ENCODE results near the gene RPUSD4. TPM values are rescaled to one million over a fixed set of nuclear protein-coding genes. Genes with fewer than 3 reads are reported as not detected.

Gene RPUSD4
- total RNA-seq, 1 donor from 2014 or later, result 21.6 TPM

DNA sequence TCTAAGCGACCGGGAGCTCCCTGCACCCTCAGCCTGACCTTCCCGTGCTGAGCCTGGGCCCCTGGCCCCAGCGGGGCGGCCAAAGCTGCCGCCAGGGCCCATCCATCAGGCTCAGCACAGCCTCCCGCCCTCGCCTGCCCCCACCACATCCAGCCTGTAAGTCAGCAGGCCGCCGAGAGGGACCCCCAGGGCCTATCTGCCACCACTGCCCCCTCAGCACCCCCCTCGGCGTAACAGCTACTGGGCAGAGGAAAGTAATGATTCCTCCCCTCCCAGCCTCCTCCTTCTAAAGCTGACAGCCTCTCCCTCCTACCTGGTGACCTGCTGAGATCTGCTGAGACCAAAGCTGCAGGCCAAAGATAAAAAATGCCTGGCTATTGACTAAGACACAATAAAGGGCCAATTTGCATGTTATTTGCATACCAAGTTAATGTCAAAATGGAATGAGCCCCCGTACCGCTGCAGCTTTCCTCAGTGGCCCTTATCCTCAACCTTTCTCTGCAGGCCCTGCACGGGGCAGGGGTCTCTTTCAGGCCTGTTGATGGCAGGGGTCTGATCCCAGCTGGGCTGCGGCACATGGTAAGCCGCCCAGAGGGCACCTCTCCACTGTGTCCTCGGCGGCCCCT is 51.6 kb downstream of the RPUSD4 start:
- Histone ChIP-seq H3K4me1 (peaks cover 14% of the 10 kb centered on the region), H3K36me3 (no peaks in the 10 kb centered on the region), H3K27me3 (no peaks in the 10 kb centered on the region), H3K27ac (no peak overlapping the region), H3K9me3 (no peaks in the 10 kb centered on the region), H3K4me3 (no peak overlapping the region)
- intact Hi-C loops (cut with DNase I), result no loop called here
- TF ChIP-seq POLR2A (IDR thresholded peaks at IDR 0.05) (no peak), POLR2AphosphoS5 (IDR thresholded peaks at IDR 0.05; ENCODE audit: insufficient read depth in 1 of 2, low read depth in 1 of 2) (no peak)
- TF ChIP-seq, protein P1, sequence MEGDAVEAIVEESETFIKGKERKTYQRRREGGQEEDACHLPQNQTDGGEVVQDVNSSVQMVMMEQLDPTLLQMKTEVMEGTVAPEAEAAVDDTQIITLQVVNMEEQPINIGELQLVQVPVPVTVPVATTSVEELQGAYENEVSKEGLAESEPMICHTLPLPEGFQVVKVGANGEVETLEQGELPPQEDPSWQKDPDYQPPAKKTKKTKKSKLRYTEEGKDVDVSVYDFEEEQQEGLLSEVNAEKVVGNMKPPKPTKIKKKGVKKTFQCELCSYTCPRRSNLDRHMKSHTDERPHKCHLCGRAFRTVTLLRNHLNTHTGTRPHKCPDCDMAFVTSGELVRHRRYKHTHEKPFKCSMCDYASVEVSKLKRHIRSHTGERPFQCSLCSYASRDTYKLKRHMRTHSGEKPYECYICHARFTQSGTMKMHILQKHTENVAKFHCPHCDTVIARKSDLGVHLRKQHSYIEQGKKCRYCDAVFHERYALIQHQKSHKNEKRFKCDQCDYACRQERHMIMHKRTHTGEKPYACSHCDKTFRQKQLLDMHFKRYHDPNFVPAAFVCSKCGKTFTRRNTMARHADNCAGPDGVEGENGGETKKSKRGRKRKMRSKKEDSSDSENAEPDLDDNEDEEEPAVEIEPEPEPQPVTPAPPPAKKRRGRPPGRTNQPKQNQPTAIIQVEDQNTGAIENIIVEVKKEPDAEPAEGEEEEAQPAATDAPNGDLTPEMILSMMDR (IDR thresholded peaks at IDR 0.05), result no peak
- DNase-seq (ENCODE audit: extremely low spot score in 2 of 2), result no peak

DNA sequence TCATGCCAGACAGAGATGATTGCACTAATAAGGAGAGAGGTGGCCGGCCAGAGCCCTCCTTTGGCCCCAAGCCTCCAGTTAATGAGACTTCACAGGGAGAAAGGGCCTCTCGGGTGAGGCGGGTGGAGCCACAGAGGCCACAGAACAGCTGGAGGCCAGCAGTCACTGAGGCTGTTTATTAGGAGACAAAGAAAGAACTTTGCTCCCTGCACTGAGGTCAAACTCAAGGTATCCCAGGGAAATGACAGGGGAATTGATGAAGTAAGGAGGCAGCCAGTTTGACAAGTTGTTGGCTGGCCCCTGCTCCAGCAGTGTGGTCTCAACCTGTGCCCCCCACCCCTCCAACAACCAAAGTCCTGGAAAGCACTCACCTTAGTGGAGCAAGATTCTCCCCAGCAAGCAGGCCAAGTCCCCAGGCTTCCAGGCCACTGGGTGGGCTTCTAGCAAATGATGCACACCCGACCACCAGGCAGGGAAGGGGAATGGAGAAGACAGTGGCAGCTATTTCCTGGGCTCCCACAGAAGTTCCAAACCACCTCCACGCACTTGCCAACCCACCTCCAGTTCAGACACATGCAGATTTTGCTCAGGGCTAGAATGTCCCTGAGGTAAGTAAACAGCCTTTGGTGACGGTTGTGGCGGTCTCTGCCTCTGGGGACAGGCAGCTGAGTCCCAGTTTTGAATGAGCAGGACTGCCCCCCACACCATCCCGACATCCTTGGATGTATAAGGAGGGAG is 53.2 kb downstream of the RPUSD4 start:
- Histone ChIP-seq H3K27me3 (no peaks in the 10 kb centered on the region), H3K4me1 (peaks cover 6% of the 10 kb centered on the region), H3K36me3 (no peaks in the 10 kb centered on the region), H3K27ac (no peak overlapping the region), H3K9me3 (no peaks in the 10 kb centered on the region), H3K4me3 (no peak overlapping the region)
- DNase-seq (ENCODE audit: extremely low spot score in 2 of 2), result no peak
- TF ChIP-seq POLR2A (IDR thresholded peaks at IDR 0.05) (no peak), POLR2AphosphoS5 (IDR thresholded peaks at IDR 0.05; ENCODE audit: insufficient read depth in 1 of 2, low read depth in 1 of 2) (no peak)
- TF ChIP-seq, protein P1 (IDR thresholded peaks at IDR 0.05), result no peak
- intact Hi-C loops (cut with DNase I), result no loop called here

DNA sequence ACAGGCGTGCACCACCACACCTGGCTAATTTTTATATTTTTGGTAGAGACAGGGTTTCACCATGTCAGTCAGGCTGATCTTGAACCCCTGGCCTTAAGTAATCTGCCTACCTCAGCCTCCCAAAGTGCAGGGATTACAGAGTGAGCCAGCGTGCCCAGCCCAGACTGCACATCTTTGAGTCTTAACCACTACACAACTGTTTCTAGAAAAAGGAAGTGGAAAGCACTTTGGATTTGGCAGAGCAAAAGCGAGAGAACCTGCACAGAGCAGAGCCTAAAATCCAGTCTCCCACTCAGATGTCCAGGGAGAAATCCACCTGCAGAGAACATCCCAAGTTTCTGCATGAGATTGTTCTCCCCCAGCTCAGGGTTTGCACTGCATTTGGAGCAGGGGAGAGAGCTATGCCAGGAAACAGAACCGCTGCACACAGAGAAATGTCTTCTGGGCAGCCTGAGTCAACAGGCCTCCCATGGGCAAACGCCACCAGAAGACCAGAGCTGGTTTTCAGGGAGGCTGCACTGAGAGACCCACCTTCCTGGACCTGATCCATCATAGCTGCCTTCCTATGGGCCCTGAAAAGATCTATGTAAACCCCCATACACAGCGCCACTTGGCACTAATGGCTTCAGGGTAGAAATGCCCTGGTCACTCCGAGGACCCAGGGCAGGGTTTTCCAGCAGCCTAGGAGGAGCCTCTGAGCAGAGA is 54.0 kb downstream of the RPUSD4 start:
- Histone ChIP-seq H3K9me3 (no peaks in the 10 kb centered on the region), H3K4me1 (peaks cover under 1% of the 10 kb centered on the region), H3K36me3 (no peaks in the 10 kb centered on the region), H3K27ac (no peak overlapping the region), H3K27me3 (no peaks in the 10 kb centered on the region), H3K4me3 (no peak overlapping the region)
- TF ChIP-seq, protein P1 (IDR thresholded peaks at IDR 0.05), result no peak
- no peak for TF ChIP-seq POLR2AphosphoS5 (IDR thresholded peaks at IDR 0.05; ENCODE audit: insufficient read depth in 1 of 2, low read depth in 1 of 2)
- TF ChIP-seq POLR2A (IDR thresholded peaks at IDR 0.05), result no peak
- intact Hi-C loops (cut with DNase I), result no loop called here
- DNase-seq (ENCODE audit: extremely low spot score in 2 of 2), result no peak

DNA sequence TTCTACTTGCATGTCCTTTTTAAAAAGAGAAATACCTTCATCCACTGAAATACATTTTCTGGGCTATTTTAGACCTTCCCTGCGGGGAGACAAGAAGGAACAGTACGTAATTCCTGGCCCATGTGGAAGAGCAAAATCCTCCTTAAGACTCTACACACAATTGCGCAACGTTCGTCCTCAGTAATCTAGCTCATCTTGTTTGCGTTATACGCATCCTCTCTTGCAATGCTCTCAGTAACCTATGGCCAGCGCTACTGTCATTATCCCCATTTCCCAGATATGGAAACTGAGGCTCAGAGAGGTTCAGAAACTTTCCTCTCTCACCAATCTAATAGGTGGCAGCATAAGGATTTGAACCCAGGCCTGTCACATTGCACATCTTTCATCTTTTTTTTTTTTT is 54.6 kb downstream of the RPUSD4 start:
- no peaks in the 10 kb centered on the region for H3K9me3 ChIP-seq
- TF ChIP-seq, protein P1 (IDR thresholded peaks at IDR 0.05), result no peak
- TF ChIP-seq POLR2A (IDR thresholded peaks at IDR 0.05) (no peak), POLR2AphosphoS5 (IDR thresholded peaks at IDR 0.05; ENCODE audit: insufficient read depth in 1 of 2, low read depth in 1 of 2) (no peak)
- H3K36me3 ChIP-seq, result no peaks in the 10 kb centered on the region
- no peak overlapping the region for H3K4me3 ChIP-seq
- no peaks in the 10 kb centered on the region for H3K27me3 ChIP-seq
- H3K4me1 ChIP-seq, result no peaks in the 10 kb centered on the region
- H3K27ac ChIP-seq, result no peak overlapping the region
- intact Hi-C loops (cut with DNase I), result no loop called here
- DNase-seq (ENCODE audit: extremely low spot score in 2 of 2), result no peak

All from vagina (tissue), 2 donors.